ENCODE data around the gene FAM110A. TPM values are rescaled to one million over a fixed set of nuclear protein-coding genes. Genes with fewer than 3 reads are reported as not detected.

FAM110A gene
- total and polyA plus RNA-seq, 2 of the 8 experiments (the other 6 are each of a cell fraction or from before 2014, with no cell fraction given), result 10.1 to 10.9 TPM

DNA sequence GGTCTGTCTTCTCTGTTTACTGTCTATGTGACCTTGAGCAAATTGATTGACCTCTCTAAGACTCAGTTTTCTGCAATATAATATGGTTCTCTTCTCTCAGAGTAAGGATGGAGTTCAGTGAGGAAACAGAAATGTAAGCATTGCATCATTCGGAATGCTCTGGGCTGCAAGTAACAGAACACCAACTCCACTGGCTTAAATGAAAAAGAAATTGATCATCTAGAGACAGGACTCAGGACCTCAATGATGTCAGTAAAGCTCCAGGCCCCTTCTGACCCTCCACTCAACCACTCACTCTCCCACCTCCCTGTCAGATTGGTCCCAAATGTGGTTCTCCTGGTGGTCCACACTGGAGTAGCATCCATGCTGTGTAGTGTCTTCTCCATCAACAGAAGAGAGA, 31.9 kb downstream of the FAM110A start:
- Histone ChIP-seq H2BK120ac (replicated peaks; ENCODE audit: low read depth, low read length) (no peak overlapping the region), H3K4me3 (ENCODE audit: extremely low read depth in 1 of 4, insufficient read depth in 2 of 4, low read depth in 3 of 4, low read length in 4 of 4) (no peak overlapping the region), H3K23ac (ENCODE audit: insufficient read length) (no peak overlapping the region), H4K8ac (ENCODE audit: extremely low read depth, insufficient read depth, low read length) (no peak overlapping the region), H3K36me3 (ENCODE audit: control insufficient read depth in 2 of 4, insufficient read depth in 4 of 4, low read length in 3 of 4) (no peaks in the 10 kb centered on the region), H2BK15ac (ENCODE audit: low read length) (no peak overlapping the region), H4K91ac (replicated peaks; ENCODE audit: insufficient read length, low read length) (no peak overlapping the region), H3K79me1 (ENCODE audit: low read depth, low read length) (no peaks in the 10 kb centered on the region; the same call in 1 of the 2 replicates), H3K56ac (replicated peaks; ENCODE audit: insufficient read length, low read depth, low read length) (no peak overlapping the region), H3K27ac (ENCODE audit: low read depth, low read length) (no peak overlapping the region), H3K79me2 (ENCODE audit: control insufficient read depth in 1 of 2, insufficient read depth in 2 of 2, low read length in 2 of 2) (no peaks in the 10 kb centered on the region), H3K4me1 (replicated peaks in 1 of 4; ENCODE audit: control insufficient read depth in 3 of 4, insufficient read depth in 4 of 4, low read length in 3 of 4) (peaks cover 0 to 3% (median 1%) of the 10 kb centered on the region in 4 experiments; a peak in 2 of 7 replicates), H2AFZ (ENCODE audit: low read length) (no peak overlapping the region), H3K9me3 (ENCODE audit: insufficient read depth in 2 of 2, low read depth in 1 of 2, low read length in 1 of 2) (no peaks in the 10 kb centered on the region), H2BK12ac (ENCODE audit: low read depth, low read length) (no peak overlapping the region), H2BK20ac (ENCODE audit: low read length) (no peak overlapping the region), H3K4ac (replicated peaks; ENCODE audit: insufficient read length, low read depth, low read length) (no peak overlapping the region), H3K23me2 (ENCODE audit: low read depth, low read length) (no peaks in the 10 kb centered on the region), H4K20me1 (replicated peaks in 1 of 2; ENCODE audit: control insufficient read depth in 1 of 2, insufficient read depth in 2 of 2, low read length in 2 of 2) (no peaks in the 10 kb centered on the region), H2BK5ac (ENCODE audit: low read depth, low read length) (no peak overlapping the region), H3K27me3 (replicated peaks in 1 of 4; ENCODE audit: control insufficient read depth in 3 of 4, extremely low read depth in 1 of 4, insufficient read depth in 3 of 4, low read length in 3 of 4) (no peaks in the 10 kb centered on the region; a peak in 3 of 7 replicates), H3K18ac (ENCODE audit: extremely low read depth, low read length) (no peak overlapping the region), H3K14ac (ENCODE audit: insufficient read length) (no peak overlapping the region), H3K4me2 (ENCODE audit: insufficient read depth in 1 of 2, low read depth in 2 of 2, low read length in 2 of 2) (no peak overlapping the region), H4K5ac (ENCODE audit: insufficient read length, low read depth, low read length) (no peak overlapping the region), H3K9ac (replicated peaks in 1 of 4; ENCODE audit: extremely low read depth in 1 of 4, low read depth in 3 of 4, low read length in 3 of 4) (no peak overlapping the region), H2AK5ac (ENCODE audit: low read depth, low read length) (no peak overlapping the region)
- POLR2A ChIA-PET (ENCODE audit: partially characterized antibody), result interaction anchor here (1.1 kb wide), 1 partner anchor 21 kb away, joined by 5 read pairs; no protein-coding TSS in a partner anchor
- DNase-seq (ENCODE audit: low read depth in 1 of 2, low spot score in 2 of 2) (no peak), FAIRE-seq (no peak)
- 88% methylated on average over 1 of the region's 1 CpG; no CpG with 5 or more reads in 1 of the 2 experiments for WGBS, 2 experiments (ENCODE audit: extremely low coverage in 1 of 2, insufficient coverage in 1 of 2, insufficient read length in 1 of 2, insufficient replicate concordance in 2 of 2, low coverage in 1 of 2, low lambda C conversion rate in 2 of 2, missing lambda C conversion rate in 1 of 2)
- CTCF ChIA-PET (ENCODE audit: partially characterized antibody), result interaction anchor here (1.3 to 5.1 kb wide), 3 partner anchors 13 to 92 kb away, joined by 9 to 20 read pairs (median 13); no protein-coding TSS in a partner anchor
- TF ChIP-seq CBX5 (IDR thresholded peaks at IDR 0.05; ENCODE audit: low read depth, low read length), result no peak
- TF ChIP-seq EGR1 (IDR thresholded peaks at IDR 0.05; ENCODE audit: borderline replicate concordance, low read depth, low read length), result no peak
- TF ChIP-seq FOSL1 (IDR thresholded peaks at IDR 0.05; ENCODE audit: insufficient read depth, low read depth, low read length), result no peak
- TF ChIP-seq RAD21 (IDR thresholded peaks at IDR 0.05 in 1 of 2, conservative IDR thresholded peaks at IDR 0.05 in 1 of 2; ENCODE audit: low read depth in 2 of 2, low read length in 2 of 2), result no peak
- no peak for TF ChIP-seq CTBP2 (IDR thresholded peaks at IDR 0.05; ENCODE audit: borderline replicate concordance, insufficient read depth, insufficient read length, low read length)
- no peak for TF ChIP-seq CBX8 (IDR thresholded peaks at IDR 0.05; ENCODE audit: borderline replicate concordance, low read depth, low read length)
- no peak for TF ChIP-seq SP2 (IDR thresholded peaks at IDR 0.05; ENCODE audit: low read length)
- TF ChIP-seq NRF1 (IDR thresholded peaks at IDR 0.05; ENCODE audit: low read depth, low read length), result no peak
- TF ChIP-seq BCL11A (IDR thresholded peaks at IDR 0.05; ENCODE audit: low read depth in 2 of 2, low read length in 2 of 2), result no peak
- TF ChIP-seq POLR2A (IDR thresholded peaks at IDR 0.05; ENCODE audit: control extremely low read depth in 1 of 2, low read depth in 2 of 2, low read length in 2 of 2), result no peak
- TF ChIP-seq CEBPB (IDR thresholded peaks at IDR 0.05; ENCODE audit: low read depth, low read length), result no peak
- TF ChIP-seq NANOG (IDR thresholded peaks at IDR 0.05; ENCODE audit: insufficient read depth, low read depth, low read length, poor library complexity, severe bottlenecking), result no peak
- TF ChIP-seq, protein P1, sequence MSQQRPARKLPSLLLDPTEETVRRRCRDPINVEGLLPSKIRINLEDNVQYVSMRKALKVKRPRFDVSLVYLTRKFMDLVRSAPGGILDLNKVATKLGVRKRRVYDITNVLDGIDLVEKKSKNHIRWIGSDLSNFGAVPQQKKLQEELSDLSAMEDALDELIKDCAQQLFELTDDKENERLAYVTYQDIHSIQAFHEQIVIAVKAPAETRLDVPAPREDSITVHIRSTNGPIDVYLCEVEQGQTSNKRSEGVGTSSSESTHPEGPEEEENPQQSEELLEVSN (IDR thresholded peaks at IDR 0.05), result no peak
